ENCODE data around the gene RAB6A.
"Not testable (repeated sequence)": the region's sequence is repeated elsewhere in the genome, so short reads cannot be mapped to it uniquely, and the experiment has no call there.

The RAB6A gene

DNA sequence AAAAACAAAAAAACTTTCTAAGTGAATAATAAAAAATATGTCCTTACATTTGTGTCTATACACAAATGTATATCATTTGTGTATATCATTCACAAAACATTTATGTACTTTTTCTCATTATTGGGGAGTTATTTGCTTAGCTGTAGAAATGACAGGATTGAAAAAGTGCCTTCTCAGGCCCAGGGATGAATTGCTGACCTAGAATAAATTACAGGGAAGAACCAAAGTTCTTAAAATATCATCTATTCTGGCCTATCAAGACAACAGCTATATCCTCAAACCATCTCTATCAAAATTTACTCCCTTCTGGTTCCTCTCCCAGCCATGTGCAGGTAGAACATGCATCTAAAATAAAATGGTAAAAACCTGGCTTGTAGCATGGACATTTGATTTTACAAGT lies 1.9 kb upstream of the RAB6A start:
- DNase-seq (ENCODE audit: low read depth): no peak

DNA sequence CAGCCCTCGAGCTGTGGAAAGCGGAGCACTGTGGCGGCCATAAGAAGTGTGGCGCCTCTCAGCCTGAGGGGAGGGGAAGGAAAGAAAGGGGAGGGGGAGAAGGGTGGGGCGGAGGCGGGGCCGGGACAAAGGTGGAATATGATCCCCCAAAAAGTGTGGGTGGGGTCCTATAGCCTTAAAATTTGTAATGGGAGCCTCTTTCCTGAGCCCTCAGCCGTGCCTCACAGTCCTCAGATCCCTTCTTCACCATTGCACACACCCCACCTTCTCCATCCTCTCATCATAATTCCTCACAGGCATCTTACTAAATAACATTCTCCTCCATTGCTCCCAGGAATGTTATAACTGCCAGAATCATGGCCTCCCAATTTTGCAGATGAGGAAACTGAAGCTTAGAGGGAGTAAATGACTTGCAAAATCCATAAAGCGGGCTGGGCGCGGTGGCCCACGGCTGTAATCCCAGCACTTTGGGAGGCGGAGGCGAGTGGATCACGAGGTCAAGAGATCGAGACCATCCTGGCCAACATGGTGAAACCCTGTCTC lies 600 bp upstream of the RAB6A start:
- no peak for DNase-seq (ENCODE audit: low read depth)

GRCh38 chr11:73760135-73760678 lies 667 bp downstream of the RAB6A start:
- no peak for DNase-seq (ENCODE audit: low read depth)

- no peak for DNase-seq (ENCODE audit: low read depth)
Measured at GRCh38 chr11:73759610-73760134, 1.2 kb downstream of the RAB6A start.

DNA sequence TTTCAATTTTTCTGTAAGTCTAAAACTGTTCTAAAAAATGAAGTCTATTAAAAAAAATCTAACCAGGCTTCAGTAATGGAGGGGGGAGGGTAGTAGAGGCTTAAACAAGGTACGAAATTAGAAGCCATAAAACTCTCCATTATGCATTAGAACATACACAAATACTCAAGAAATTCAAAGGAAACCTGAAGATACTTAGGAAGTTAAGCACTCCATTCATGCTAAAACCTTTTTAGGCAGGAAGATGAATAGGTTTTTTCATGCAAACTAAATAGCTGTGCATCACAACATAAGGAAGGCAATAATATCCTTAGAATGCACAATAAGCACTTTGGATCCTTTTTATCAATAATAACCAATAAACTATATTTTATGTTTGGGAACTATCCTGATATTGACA lies 2.4 kb downstream of the RAB6A start:
- DNase-seq (ENCODE audit: low read depth): no peak

- no peak for DNase-seq (ENCODE audit: low read depth)
Measured at GRCh38 chr11:73757598-73757997, 3.3 kb downstream of the RAB6A start.

- DNase-seq (ENCODE audit: low read depth): no peak
Measured at GRCh38 chr11:73755670-73756069, 5.2 kb downstream of the RAB6A start.

GRCh38 chr11:73753938-73754337 lies 6.9 kb downstream of the RAB6A start:
- no peak for DNase-seq (ENCODE audit: low read depth)

DNA sequence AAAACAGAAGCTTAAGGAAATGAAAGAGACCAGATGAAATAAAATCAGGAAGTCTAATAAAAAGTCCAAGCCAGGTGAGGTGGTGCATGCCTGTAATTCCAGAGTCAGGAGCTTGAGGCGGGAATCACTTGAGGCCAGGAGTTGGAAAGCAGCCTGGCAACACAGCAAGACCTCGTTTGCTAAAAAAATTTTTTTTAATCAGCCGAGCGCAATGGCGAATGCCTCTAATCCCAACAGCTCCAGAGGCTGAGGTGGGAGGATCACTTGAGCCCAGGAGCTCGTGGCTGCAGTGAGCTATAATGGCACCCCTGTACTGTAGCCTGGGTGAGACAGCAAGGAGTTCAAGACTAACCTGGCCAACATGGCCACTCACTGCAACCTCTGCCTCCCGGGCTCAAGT lies 8.0 kb downstream of the RAB6A start:
- DNase-seq (ENCODE audit: low read depth): no peak

DNA sequence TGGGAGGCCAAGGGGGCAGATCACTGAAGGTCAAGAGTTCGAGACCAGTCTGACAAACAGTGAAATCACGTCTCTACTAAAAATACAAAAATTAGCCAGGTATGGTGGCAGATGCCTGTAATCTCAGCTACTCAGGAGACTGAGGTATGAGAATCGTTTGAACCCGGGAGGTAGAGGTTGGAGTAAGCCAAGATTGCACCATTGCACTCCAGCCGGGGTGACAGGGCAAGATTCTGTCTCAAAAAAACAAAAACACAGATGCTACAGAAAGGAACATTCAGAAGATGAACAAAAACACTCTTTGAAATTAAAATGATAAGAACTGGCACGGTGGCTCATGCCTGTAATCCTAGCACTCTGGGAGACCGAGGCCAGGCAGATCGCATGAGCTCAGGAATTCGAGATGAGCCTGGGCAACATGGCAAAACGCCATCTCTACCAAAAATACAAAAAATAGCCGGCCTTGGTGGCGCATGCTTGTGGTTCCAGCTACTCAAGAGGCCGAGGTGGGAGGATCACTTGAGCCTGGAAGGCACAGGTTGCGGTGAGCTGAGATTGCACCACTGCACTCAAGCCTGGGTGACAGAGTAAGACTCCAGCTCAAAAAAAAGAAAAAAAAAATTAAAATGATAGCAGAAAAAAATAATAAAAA lies 8.5 kb downstream of the RAB6A start:
- no peak for DNase-seq (ENCODE audit: low read depth)

- not testable (repeated sequence) for DNase-seq (ENCODE audit: low read depth)
Measured at GRCh38 chr11:73750862-73751261, 10.0 kb downstream of the RAB6A start.

- no peak for DNase-seq (ENCODE audit: low read depth)
Measured at GRCh38 chr11:73750228-73750627, 10.6 kb downstream of the RAB6A start.

- no peak for DNase-seq (ENCODE audit: low read depth)
Measured at GRCh38 chr11:73749118-73749517, 11.8 kb downstream of the RAB6A start.

DNA sequence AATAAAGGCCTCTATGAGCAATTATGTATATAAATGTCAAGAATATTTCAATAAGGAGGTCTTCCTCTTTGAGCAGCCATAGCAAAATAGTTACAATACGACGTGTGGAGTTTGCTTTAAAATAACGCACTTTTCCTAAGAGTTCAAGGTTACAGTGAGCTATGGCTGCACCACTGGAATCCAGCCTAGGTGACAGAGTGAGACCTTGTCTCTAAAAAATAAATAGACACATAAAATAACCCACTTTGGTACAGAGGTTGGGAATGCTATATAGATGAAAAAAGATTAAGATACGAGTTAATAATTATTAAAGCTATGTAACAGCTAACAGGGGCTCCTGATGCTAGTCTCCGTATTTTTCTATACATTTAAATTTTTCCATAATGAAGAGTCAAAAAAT lies 12.6 kb downstream of the RAB6A start:
- DNase-seq (ENCODE audit: low read depth): no peak

- no peak for DNase-seq (ENCODE audit: low read depth)
Measured at GRCh38 chr11:73747762-73748161, 13.1 kb downstream of the RAB6A start.

DNA sequence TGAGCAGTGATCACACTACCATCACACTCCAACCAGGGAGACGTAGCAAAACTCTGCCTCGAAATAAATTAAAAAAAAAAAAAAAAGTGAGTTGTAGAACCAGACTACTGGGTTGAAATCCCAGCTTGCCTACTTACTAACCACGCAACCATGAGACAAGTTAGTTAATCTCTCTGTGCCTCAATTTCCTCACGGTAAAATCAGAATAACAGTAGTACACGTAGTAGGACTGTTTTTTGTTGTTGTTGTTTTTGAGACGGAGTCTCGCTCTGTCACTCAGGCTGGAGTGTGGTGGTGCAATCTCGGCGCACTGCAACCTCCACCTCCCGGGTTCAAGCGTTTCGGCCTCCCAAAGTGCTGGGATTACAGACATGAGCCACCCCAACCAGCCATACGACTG lies 14.2 kb downstream of the RAB6A start:
- DNase-seq (ENCODE audit: low read depth): no peak

GRCh38 chr11:73743045-73743444 lies 17.8 kb downstream of the RAB6A start:
- DNase-seq (ENCODE audit: low read depth): no peak

DNA sequence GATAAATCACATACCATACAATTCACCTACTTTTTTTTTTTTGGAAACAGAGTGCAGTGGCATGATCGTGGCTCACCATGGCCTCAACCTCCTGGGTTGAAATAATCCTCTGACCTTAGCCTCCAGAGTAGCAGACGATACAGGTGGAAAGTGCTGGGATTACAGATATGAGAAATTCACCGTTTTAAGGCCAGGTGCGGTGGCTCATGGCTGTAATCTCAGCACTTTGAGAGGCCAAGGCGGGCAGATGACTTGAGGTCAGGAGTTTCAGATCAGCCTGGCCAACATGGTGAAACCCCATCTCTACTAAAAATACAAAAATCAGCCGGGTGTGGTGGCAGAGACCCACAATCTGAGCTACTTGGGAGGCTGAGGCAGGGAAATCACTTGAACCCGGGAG lies 24.9 kb downstream of the RAB6A start:
- DNase-seq (ENCODE audit: low read depth): not testable (repeated sequence)

GRCh38 chr11:73734993-73735392 lies 25.9 kb downstream of the RAB6A start:
- no peak for DNase-seq (ENCODE audit: low read depth)

DNA sequence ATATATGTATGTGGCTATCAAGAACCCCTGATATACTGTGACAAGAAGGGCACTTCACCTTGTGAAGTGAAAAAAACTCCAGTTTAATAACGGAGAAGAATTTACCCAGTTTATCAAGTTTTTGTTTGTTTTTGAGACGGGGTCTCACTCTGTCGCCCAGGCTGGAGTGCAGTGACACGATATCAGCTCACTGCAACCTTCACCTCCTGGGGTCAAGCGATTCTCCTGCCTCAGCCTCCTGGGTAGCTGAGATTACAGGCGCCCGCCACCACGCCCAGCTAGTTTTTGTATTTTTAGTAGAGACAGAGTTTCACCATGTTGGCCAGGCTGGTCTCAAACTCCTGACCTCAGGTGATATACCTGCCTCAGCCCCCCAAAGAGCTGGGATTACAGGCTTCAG lies 26.9 kb downstream of the RAB6A start:
- not testable (repeated sequence) for DNase-seq (ENCODE audit: low read depth)

DNA sequence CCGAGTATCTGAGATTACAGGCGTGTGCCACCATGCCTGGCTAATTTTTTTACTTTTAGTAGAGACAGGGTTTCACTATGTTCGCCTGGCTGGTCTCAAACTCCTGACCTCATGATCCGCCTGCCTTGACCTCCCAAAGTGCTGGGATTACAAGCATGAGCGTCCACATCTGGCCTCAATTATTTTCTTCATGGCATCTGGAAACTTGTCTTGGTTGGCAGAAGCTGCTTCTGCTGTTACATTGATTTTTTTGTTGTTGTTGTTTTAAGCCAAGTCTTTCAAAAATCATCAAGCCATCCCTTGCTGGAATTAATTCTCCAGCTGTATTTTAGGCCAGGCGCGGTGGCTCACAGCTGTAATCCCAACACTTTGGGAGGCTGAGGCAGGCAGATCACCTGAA lies 27.9 kb downstream of the RAB6A start:
- not testable (repeated sequence) for DNase-seq (ENCODE audit: low read depth)

DNA sequence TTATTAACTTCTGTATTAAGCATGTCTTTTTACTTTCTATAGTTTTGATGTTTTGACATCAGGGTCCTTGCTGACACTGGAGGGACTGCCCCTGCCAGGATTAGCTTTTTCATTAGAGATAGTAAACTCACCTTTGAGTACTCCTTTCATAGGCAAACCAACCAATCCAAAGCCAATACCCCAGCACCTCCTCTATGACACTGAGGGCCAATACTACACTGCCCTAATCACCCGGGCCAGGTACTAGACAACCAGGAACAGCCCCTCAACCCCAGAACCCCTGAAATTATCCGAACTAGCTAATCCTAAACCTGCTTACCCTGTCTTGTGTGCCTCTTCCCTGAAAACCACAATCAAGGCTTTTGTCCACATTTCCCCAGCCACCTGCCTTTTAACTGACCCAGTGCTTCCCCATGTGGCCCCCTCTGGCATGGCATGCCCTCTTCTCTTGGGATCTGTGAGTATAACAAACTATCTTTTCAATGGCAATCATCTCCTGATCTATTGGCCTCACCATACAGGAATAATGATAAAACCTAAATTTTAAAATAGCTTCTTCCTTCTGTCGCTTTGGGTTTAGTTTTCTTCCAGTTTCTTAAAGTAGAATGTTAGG lies 31.2 kb downstream of the RAB6A start:
- DNase-seq (ENCODE audit: low read depth): no peak

GRCh38 chr11:73728000-73728399 lies 32.9 kb downstream of the RAB6A start:
- DNase-seq (ENCODE audit: low read depth): no peak
